SK-N-SH treated with all-trans-retinoic acid at 6 μM for 48 hours (cell line): Measurements from ENCODE around the gene LTF.

Experiments
- CREB5 ChIP-seq: fragments of 250-450 bp; sonication (Bioruptor Pico); IDR thresholded peaks from 2 replicates; pipeline ENCODE4 v1.5.1; 2020; ENCODE audit warnings: low read depth, mild to moderate bottlenecking, moderate library complexity
- ZC3H10 ChIP-seq: fragments of 250-450 bp; sonication (Bioruptor Pico); IDR thresholded peaks from 2 replicates; pipeline ENCODE4 v1.5.1; 2021; ENCODE audit warnings: mild to moderate bottlenecking, moderate library complexity

GRCh38 chr3:46414739-46415138 is 50.0 kb downstream of the LTF start:
- no peak for TF ChIP-seq CREB5
- no peak for TF ChIP-seq ZC3H10 (CRISPR knock-in tag)
